Non-pigmented ciliary epithelial cell (primary cell): ENCODE data around the gene POMP.
"Not testable (repeated sequence)": the region's sequence is repeated elsewhere in the genome, so short reads cannot be mapped to it uniquely, and the experiment has no call there.

Experiments
- DNase-seq: peaks from one replicate; pipeline ENCODE4 v3.0.0-alpha.2; 2010; ENCODE audit warnings: low read depth

Gene POMP

GRCh38 chr13:28637714-28638355, 21.1 kb upstream of the POMP start:
- no peak for DNase-seq

- DNase-seq = no peak
These were observed 20.2 kb upstream of the POMP start for GRCh38 chr13:28638756-28639155.

- no peak for DNase-seq
These were observed 17.9 kb upstream of the POMP start for GRCh38 chr13:28640861-28641599.

GRCh38 chr13:28641600-28641926, 17.4 kb upstream of the POMP start:
- no peak for DNase-seq

- no peak for DNase-seq
These were observed 8.6 kb upstream of the POMP start for GRCh38 chr13:28650284-28650683.

GRCh38 chr13:28651810-28652401, 7.0 kb upstream of the POMP start:
- no peak for DNase-seq

GRCh38 chr13:28653111-28653510, 5.8 kb upstream of the POMP start:
- no peak for DNase-seq

GRCh38 chr13:28654276-28654675, 4.7 kb upstream of the POMP start:
- no peak for DNase-seq

- no peak for DNase-seq
These were observed 3.4 kb upstream of the POMP start for GRCh38 chr13:28655561-28655960.

- DNase-seq = no peak
These were observed 969 bp upstream of the POMP start for GRCh38 chr13:28657784-28658538.

GRCh38 chr13:28658539-28658795, 463 bp upstream of the POMP start:
- no peak for DNase-seq

- no peak for DNase-seq
These were observed 666 bp downstream of the POMP start for GRCh38 chr13:28659621-28659970.

- no peak for DNase-seq
These were observed 8.1 kb downstream of the POMP start for GRCh38 chr13:28666897-28667488.

GRCh38 chr13:28671126-28671792, 12.3 kb downstream of the POMP start:
- DNase-seq = no peak

- DNase-seq = no peak
These were observed 19.9 kb downstream of the POMP start for GRCh38 chr13:28678809-28679208.

GRCh38 chr13:28679628-28680027, 20.7 kb downstream of the POMP start:
- DNase-seq = no peak

- DNase-seq = no peak
These were observed 21.6 kb downstream of the POMP start for GRCh38 chr13:28680541-28680940.

- not testable (repeated sequence) for DNase-seq
These were observed 24.2 kb downstream of the POMP start for GRCh38 chr13:28683169-28683568.

GRCh38 chr13:28684257-28684656, 25.3 kb downstream of the POMP start:
- no peak for DNase-seq

GRCh38 chr13:28685114-28685513, 26.2 kb downstream of the POMP start:
- no peak for DNase-seq

- no peak for DNase-seq
These were observed 27.0 kb downstream of the POMP start for GRCh38 chr13:28685892-28686291.
